H1 (cell line): Measurements from ENCODE around the gene MTFR1L. TPM values are rescaled to one million over a fixed set of nuclear protein-coding genes. Genes with fewer than 3 reads are reported as not detected.

Experiments
- CTCF ChIA-PET: fragments of 300-600 bp; sonication (Branson Sonifier 250); formaldehyde crosslinking; loops from one replicate; lab custom pipeline; 2021; ENCODE audit not compliant: partially characterized antibody; lab: Charles Lee
- POLR2A ChIA-PET: fragments of 300-600 bp; sonication (Branson Sonifier 250); formaldehyde crosslinking; loops from one replicate; lab custom pipeline; 2021; ENCODE audit warnings: inconsistent platforms; ENCODE audit not compliant: partially characterized antibody; lab: Charles Lee
- DNase-seq, 2 experiments: peaks; one replicate each; pipeline versions ENCODE4 v3.0.0 to v3.0.0-alpha.2; 2010 to 2022; ENCODE audit warnings: low spot score in 2 of 2, low read depth in 1 of 2, mixed read lengths in 1 of 2
- FAIRE-seq: peaks from 2 replicates; lab custom pipeline; 2011; peaks lifted over from hg19 to GRCh38; lab: Jason Lieb, UNC
- H2AFZ ChIP-seq: 2 replicates; pipeline ENCODE4 v1.8.1; 2012; ENCODE audit warnings: low read length, inconsistent platforms
- H2AK5ac ChIP-seq: 2 replicates; pipeline ENCODE4 v1.6.1; 2013; ENCODE audit warnings: low read depth, low read length
- H2BK120ac ChIP-seq: replicated peaks from 2 replicates; pipeline ENCODE3; 2013; ENCODE audit warnings: low read depth, low read length, inconsistent platforms
- H2BK12ac ChIP-seq: 2 replicates; pipeline ENCODE4 v1.6.1; 2013; ENCODE audit warnings: low read depth, low read length
- H2BK15ac ChIP-seq: 2 replicates; pipeline ENCODE4 v1.6.1; 2013; ENCODE audit warnings: low read length
- H2BK20ac ChIP-seq: 2 replicates; pipeline ENCODE4 v1.6.1; 2013; ENCODE audit warnings: low read length
- H2BK5ac ChIP-seq: 2 replicates; pipeline ENCODE4 v1.6.1; 2013; ENCODE audit warnings: low read depth, low read length
- H3K14ac ChIP-seq: 2 replicates; pipeline ENCODE4 v1.6.1; 2013; ENCODE audit warnings: inconsistent platforms; ENCODE audit not compliant: insufficient read length
- H3K18ac ChIP-seq: 2 replicates; pipeline ENCODE4 v1.6.1; 2013; ENCODE audit warnings: low read length; ENCODE audit errors: extremely low read depth
- H3K23ac ChIP-seq: 2 replicates; pipeline ENCODE4 v1.6.1; 2013; ENCODE audit warnings: inconsistent platforms; ENCODE audit not compliant: insufficient read length
- H3K23me2 ChIP-seq: 2 replicates; pipeline ENCODE4 v1.6.1; 2013; ENCODE audit warnings: low read depth, low read length
- H3K27ac ChIP-seq: 2 replicates; pipeline ENCODE4 v1.6.1; 2011; ENCODE audit warnings: low read depth, low read length, inconsistent platforms
- H3K27me3 ChIP-seq, 4 experiments: replicated peaks in 1 of 4; 1 replicate in 1 of 4; 2 replicates in 3 of 4; pipeline versions ENCODE4 v1.6.1 to v1.8.1; 2011 to 2013; ENCODE audit warnings: low read length in 3 of 4, mild to moderate bottlenecking in 3 of 4, inconsistent platforms in 2 of 4, mixed read lengths in 2 of 4, moderate library complexity in 1 of 4; ENCODE audit not compliant: control insufficient read depth in 3 of 4, insufficient read depth in 3 of 4; ENCODE audit errors: extremely low read depth in 1 of 4
- H3K36me3 ChIP-seq, 4 experiments: 2 replicates each; pipeline versions ENCODE4 v1.6.1 to v1.8.1; 2011 to 2013; ENCODE audit warnings: mild to moderate bottlenecking in 4 of 4, low read length in 3 of 4, moderate library complexity in 2 of 4, control low read depth in 1 of 4, inconsistent platforms in 1 of 4; ENCODE audit not compliant: insufficient read depth in 4 of 4, control insufficient read depth in 2 of 4
- H3K4ac ChIP-seq: replicated peaks from 2 replicates; pipeline ENCODE3; 2013; ENCODE audit warnings: low read length, low read depth, mixed read lengths, inconsistent platforms; ENCODE audit not compliant: insufficient read length
- H3K4me1 ChIP-seq, 4 experiments: replicated peaks in 1 of 4; 1 replicate in 1 of 4; 2 replicates in 3 of 4; pipeline versions ENCODE4 v1.6.1 to v1.8.1; 2011 to 2013; ENCODE audit warnings: low read length in 3 of 4, inconsistent platforms in 2 of 4, mixed read lengths in 1 of 4; ENCODE audit not compliant: insufficient read depth in 4 of 4, control insufficient read depth in 3 of 4
- H3K4me2 ChIP-seq, 2 experiments: 2 replicates each; pipeline versions ENCODE4 v1.6.1 to v1.8.1; 2011 to 2013; ENCODE audit warnings: low read depth in 2 of 2, low read length in 2 of 2, control low read depth in 1 of 2, inconsistent platforms in 1 of 2, mild to moderate bottlenecking in 1 of 2; ENCODE audit not compliant: insufficient read depth in 1 of 2
- H3K4me3 ChIP-seq, 4 experiments: fragments of 200-600, 300-600 bp in 1 of 4; sonication (generic), shearing (Covaris generic), sonication (Bioruptor Twin) in 1 of 4; 2 replicates each; pipeline versions ENCODE4 v1.5.1 to v1.8.1; 2011 to 2016; ENCODE audit warnings: low read length in 4 of 4, low read depth in 3 of 4, control low read depth in 2 of 4, inconsistent platforms in 2 of 4, mild to moderate bottlenecking in 2 of 4, mixed read lengths in 1 of 4, moderate library complexity in 1 of 4; ENCODE audit not compliant: insufficient read depth in 2 of 4; ENCODE audit errors: extremely low read depth in 1 of 4
- H3K56ac ChIP-seq: replicated peaks from 2 replicates; pipeline ENCODE3; 2013; ENCODE audit warnings: low read depth, mild to moderate bottlenecking, mixed read lengths, low read length, inconsistent platforms; ENCODE audit not compliant: insufficient read length
- H3K79me1 ChIP-seq: 2 replicates; pipeline ENCODE4 v1.6.1; 2013; ENCODE audit warnings: low read depth, low read length, control low read depth
- H3K79me2 ChIP-seq, 2 experiments: 2 replicates each; pipeline versions ENCODE4 v1.6.1 to v1.8.1; 2012 to 2013; ENCODE audit warnings: low read length in 2 of 2, mild to moderate bottlenecking in 2 of 2, inconsistent platforms in 1 of 2; ENCODE audit not compliant: insufficient read depth in 2 of 2, control insufficient read depth in 1 of 2
- H3K9ac ChIP-seq, 4 experiments: replicated peaks in 1 of 4; 1 replicate in 1 of 4; 2 replicates in 3 of 4; pipeline versions ENCODE4 v1.6.1 to v1.8.1; 2011 to 2013; ENCODE audit warnings: low read depth in 3 of 4, low read length in 3 of 4, control low read depth in 2 of 4, mild to moderate bottlenecking in 2 of 4, moderate library complexity in 2 of 4, inconsistent platforms in 1 of 4; ENCODE audit errors: extremely low read depth in 1 of 4
- H3K9me3 ChIP-seq, 2 experiments: 2 replicates each; pipeline versions ENCODE4 v1.6.1 to v1.8.1; 2012 to 2013; ENCODE audit warnings: mild to moderate bottlenecking in 2 of 2, moderate library complexity in 2 of 2, control low read depth in 1 of 2, inconsistent platforms in 1 of 2, low read depth in 1 of 2, low read length in 1 of 2, mixed read lengths in 1 of 2; ENCODE audit not compliant: insufficient read depth in 2 of 2
- H4K20me1 ChIP-seq, 2 experiments: replicated peaks in 1 of 2; 2 replicates each; pipeline versions ENCODE3 to v1.8.1; 2011 to 2013; ENCODE audit warnings: inconsistent platforms in 2 of 2, low read length in 2 of 2, mild to moderate bottlenecking in 1 of 2; ENCODE audit not compliant: insufficient read depth in 2 of 2, control insufficient read depth in 1 of 2
- H4K5ac ChIP-seq: 2 replicates; pipeline ENCODE4 v1.6.1; 2013; ENCODE audit warnings: low read length, low read depth, mixed read lengths, inconsistent platforms; ENCODE audit not compliant: insufficient read length
- H4K8ac ChIP-seq: 2 replicates; pipeline ENCODE4 v1.8.0; 2013; ENCODE audit warnings: mild to moderate bottlenecking, moderate library complexity, low read length, inconsistent platforms; ENCODE audit not compliant: insufficient read depth; ENCODE audit errors: extremely low read depth
- H4K91ac ChIP-seq: replicated peaks from 2 replicates; pipeline ENCODE3; 2013; ENCODE audit warnings: low read length, mixed read lengths, inconsistent platforms; ENCODE audit not compliant: insufficient read length
- CHD2 ChIP-seq: IDR thresholded peaks from 2 replicates; pipeline ENCODE4 v1.6.1; 2012; ENCODE audit warnings: low read length, improper control_type of control experiment
- WGBS, 2 experiments: shearing (Covaris generic) in 1 of 2; methylation state at CpG; one replicate each; pipeline versions ENCODE4 v1.1.6 to v1.1.7; 2013 to 2015; ENCODE audit warnings: low lambda C conversion rate in 2 of 2, mixed read lengths in 2 of 2, inconsistent platforms in 1 of 2, low coverage in 1 of 2, missing lambda C conversion rate in 1 of 2; ENCODE audit not compliant: insufficient replicate concordance in 2 of 2, insufficient coverage in 1 of 2, insufficient read length in 1 of 2; ENCODE audit errors: extremely low coverage in 1 of 2, missing lambda C conversion rate in 1 of 2; 5-methylcytosine and 5-hydroxymethylcytosine counted together
- polyA plus RNA-seq, 7 experiments: library from polyadenylated mRNA; depleted of rRNA in 3 of 7; stranded (reverse) in 5 of 7; unstranded in 2 of 7; fragments of >200 nt in 5 of 7; fragments of 200-250 nt in 2 of 7; gene quantifications; 1 replicate in 5 of 7; 2 replicates in 1 of 7; 4 replicates in 1 of 7; pipeline versions ENCODE4 v1.2.1 to v1.2.3, GENCODE V29; 2011 to 2013; ENCODE audit warnings: missing spikeins in 2 of 7, mixed read lengths in 2 of 7
- total RNA-seq: library from RNA; stranded (reverse); fragmentation: NEBNext Ultra II Directional; extraction: Animal tissue kit (Norgen Biotek cat#: 25700); gene quantifications from 2 replicates; pipeline ENCODE4 v1.2.1, GENCODE V29; 2021

Gene MTFR1L
- total and polyA plus RNA-seq, 2 of the 8 experiments (the other 6 are each of a cell fraction or from before 2014, with no cell fraction given) = 20.8 to 23.1 TPM

GRCh38 chr1:25802915-25803314 lies 16.8 kb upstream of the MTFR1L start:
- DNase-seq = no peak
- peaks cover 0 to 8% of the 10 kb centered on the region in 2 experiments for H4K20me1 ChIP-seq
- H4K91ac ChIP-seq = no peak overlapping the region
- H2BK15ac ChIP-seq = no peak overlapping the region
- no peaks in the 10 kb centered on the region for H3K9me3 ChIP-seq
- CTCF ChIA-PET = interaction anchor here (0.7 to 8.3 kb wide), 10 partner anchors 8 to 230 kb away, joined by 3 to 83 read pairs (median 4); no protein-coding TSS in a partner anchor
- 70% methylated on average over 6 of the region's 6 CpGs; no CpG with 5 or more reads in 1 of the 2 experiments for WGBS, 2 experiments
- H3K23ac ChIP-seq = no peak overlapping the region
- H3K4me1 ChIP-seq = peaks cover 2 to 9% (median 7%) of the 10 kb centered on the region in 4 experiments; a peak in 6 of 7 replicates
- peaks cover 9% of the 10 kb centered on the region; the same call in 1 of the 2 replicates for H3K23me2 ChIP-seq
- H3K56ac ChIP-seq = no peak overlapping the region
- H3K4me2 ChIP-seq = no peak overlapping the region
- no peak for TF ChIP-seq CHD2
- H3K36me3 ChIP-seq = peaks cover 0 to 4% (median 3%) of the 10 kb centered on the region in 4 experiments; a peak in 4 of 8 replicates
- no peak overlapping the region for H2BK5ac ChIP-seq
- no peak overlapping the region for H3K4ac ChIP-seq
- H3K27ac ChIP-seq = no peak overlapping the region
- no peak overlapping the region for H2AK5ac ChIP-seq
- no peak overlapping the region for H4K5ac ChIP-seq
- H3K79me1 ChIP-seq = no peaks in the 10 kb centered on the region; the same call in 1 of the 2 replicates
- no peak overlapping the region for H4K8ac ChIP-seq
- no peak overlapping the region; a peak in 1 of 7 replicates for H3K9ac ChIP-seq
- no peak overlapping the region for H2AFZ ChIP-seq
- no peak overlapping the region for H3K14ac ChIP-seq
- peaks cover 0 to 2% (median under 1%) of the 10 kb centered on the region in 4 experiments; a peak in 3 of 7 replicates for H3K27me3 ChIP-seq
- FAIRE-seq = no peak
- H2BK120ac ChIP-seq = no peak overlapping the region
- no peak overlapping the region for H3K4me3 ChIP-seq
- H2BK20ac ChIP-seq = no peak overlapping the region
- no peaks in the 10 kb centered on the region for H3K79me2 ChIP-seq
- H3K18ac ChIP-seq = no peak overlapping the region
- no peak overlapping the region for H2BK12ac ChIP-seq
- POLR2A ChIA-PET = interaction anchor here (0.6 to 1.9 kb wide), 2 partner anchors 11 to 17 kb away, joined by 3 to 6 read pairs; no protein-coding TSS in a partner anchor
